GM19372 (cell line): ENCODE data around the gene PHF19.

Source experiments
- ATAC-seq: cut with Tn5 transposase; IDR thresholded peaks from one replicate; pipeline ENCODE4 v1.9.1; 2021; ENCODE audit warnings: mild to moderate bottlenecking, low read depth, moderate library complexity; ENCODE audit not compliant: unreplicated experiment

Gene PHF19

DNA sequence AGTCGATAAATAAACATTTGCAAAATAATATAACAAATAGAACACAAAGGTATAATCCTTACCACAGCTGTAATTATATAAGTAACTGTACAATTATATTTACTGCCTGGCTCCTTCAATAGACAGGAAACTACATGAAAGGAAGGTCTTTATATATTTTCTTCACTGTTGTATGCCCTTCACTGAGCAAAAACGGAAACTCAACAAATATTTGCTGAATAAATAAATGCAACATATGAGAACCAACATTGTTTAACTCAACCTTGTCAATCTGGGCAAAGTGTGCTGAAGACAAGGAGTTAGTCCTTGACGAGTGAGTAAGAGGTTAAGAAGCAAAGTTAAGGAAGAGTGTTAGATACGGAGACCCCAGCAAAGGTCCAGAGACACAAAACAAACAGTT, 56.9 kb downstream of the PHF19 start:
- no peak for ATAC-seq

DNA sequence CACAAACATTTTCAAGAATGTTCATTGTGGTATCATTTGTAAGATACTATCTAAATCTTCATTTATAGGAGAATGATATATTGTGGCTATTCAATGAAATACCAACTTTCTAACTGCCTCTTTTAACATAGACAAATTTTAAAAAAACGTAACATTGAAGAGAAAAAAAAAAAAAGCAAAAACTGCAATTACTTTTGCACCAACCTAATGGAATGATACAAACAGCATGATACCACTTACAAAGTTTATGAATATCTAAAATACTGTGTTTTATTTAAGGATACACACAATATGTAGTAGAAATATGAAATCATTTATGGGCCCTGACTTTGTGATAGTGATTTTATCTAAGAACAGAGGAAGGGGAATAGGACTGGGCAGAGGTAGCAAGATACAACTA, 58.4 kb downstream of the PHF19 start:
- no peak for ATAC-seq

DNA sequence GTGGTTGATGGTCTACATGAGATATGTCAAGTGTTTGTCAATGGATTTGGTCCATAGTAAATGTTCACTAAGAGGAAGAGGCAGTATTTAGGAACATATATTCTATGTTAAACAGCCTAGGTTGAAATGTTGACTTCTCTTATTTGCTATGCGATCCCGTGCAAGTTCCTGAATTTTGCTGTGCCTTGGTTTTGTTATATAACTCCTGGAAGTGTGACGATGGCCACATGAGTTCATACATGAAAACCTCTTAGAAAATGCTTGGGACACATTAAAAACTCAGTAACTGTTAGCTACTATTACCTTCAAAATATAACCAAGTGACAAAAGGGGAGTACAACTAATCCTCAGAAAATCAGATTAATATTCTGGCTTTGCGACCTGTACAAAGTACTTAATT, 61.9 kb downstream of the PHF19 start:
- no peak for ATAC-seq

DNA sequence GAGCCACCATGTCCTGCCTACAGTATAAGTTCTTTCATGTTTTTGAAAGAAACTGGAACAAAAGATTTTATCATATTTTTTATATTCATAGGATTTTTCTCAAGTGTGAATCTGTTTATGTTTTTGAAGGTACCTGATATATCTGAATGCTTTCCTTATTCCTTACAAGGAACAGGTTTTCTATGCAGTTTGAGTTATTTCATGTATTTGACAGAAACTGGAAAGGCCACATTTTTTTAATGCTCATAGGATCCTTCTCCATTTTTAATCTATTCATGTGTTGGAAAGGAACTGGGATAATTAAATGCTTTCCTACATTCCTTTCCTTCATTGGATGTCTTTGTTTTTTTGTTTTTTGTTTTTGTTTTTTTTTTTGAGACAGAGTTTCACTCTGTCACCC, 68.1 kb downstream of the PHF19 start:
- ATAC-seq, result no peak

DNA sequence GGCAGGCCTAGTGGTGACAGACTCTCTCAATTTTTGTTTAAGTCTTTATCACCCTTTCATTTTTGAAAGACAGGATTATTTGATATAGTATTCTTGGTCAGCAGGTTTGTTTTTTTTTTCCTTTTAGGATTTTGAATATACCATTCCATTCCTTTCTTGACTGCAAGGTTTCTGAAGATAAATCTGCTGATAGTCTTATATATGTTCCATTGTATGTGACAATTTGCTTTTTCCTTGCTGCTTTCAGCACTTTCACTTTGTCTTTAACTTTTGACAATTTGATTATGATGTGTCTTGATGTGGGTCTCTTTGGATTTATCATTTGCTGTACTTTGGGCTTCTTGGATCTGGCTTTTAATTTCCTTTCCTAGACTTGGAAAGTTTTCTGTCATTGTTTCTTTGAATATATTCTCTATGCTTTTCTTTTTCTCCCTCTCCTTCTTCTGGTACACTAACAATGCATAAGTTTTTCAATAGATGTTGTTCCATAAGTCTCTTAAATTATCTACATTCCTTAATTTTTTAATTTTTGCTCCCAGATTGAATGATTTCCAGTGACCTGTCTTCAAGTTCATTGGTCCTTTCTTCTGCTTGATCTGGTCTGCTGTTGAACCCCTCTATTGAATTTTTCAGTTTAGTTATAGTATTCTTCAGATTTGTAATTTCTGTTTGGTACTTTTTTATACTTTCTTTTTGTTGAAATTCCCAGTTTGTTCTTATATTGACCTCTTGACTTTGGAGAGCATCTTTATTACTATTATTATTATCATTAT, 69.2 kb downstream of the PHF19 start:
- no peak for ATAC-seq
